Omental fat pad (tissue), 4 donors: ENCODE data around the gene NRCAM. TPM values are rescaled to one million over a fixed set of nuclear protein-coding genes. Genes with fewer than 3 reads are reported as not detected.

Source experiments
- ATAC-seq: fragments of 150-250 bp; one replicate; pipeline ENCODE4 v1.9.1; 2016; ENCODE audit warnings: mild to moderate bottlenecking, moderate library complexity; ENCODE audit not compliant: low FRiP score
- DNase-seq: peaks from one replicate; pipeline ENCODE4 v3.0.0-alpha.2; 2019; ENCODE audit warnings: low spot score
- total RNA-seq, 4 donors: library from RNA; depleted of rRNA; stranded (reverse); fragments of >200 nt; gene quantifications; one replicate each; pipeline ENCODE4 v1.1.0, GENCODE V29; 2016
- TF ChIP-seq, protein P1 (sequence below), 3 donors: fragments of 450-650 bp; IDR thresholded peaks; one replicate each; pipeline ENCODE4 v1.5.1; 2016 to 2017; ENCODE audit warnings: antibody characterized with exemption in 3 of 3, mild to moderate bottlenecking in 3 of 3, moderate library complexity in 2 of 3

Gene NRCAM
- total RNA-seq, 4 donors from 2014 or later, result 1.9 to 6.5 (median 4.6) TPM

DNA sequence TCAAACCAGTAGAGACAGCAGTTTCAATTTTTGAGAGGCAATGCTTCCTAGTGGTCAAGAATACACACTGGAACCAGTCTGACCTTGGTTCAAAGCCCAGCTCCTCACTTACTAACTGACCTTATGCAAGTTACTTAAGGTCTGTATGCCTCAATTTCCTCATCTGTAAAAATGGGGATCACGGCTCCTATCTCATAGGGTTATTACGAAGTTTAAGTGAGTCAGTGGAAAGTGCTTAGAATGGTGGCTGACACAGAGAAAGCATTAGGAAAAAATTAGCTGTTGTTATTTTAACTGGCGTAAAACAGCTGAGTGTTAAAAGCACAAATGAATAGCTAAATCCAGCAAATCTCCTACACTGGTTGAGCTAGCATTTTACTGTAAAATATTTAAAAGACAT lies 163.7 kb downstream of the NRCAM start:
- TF ChIP-seq, protein P1, sequence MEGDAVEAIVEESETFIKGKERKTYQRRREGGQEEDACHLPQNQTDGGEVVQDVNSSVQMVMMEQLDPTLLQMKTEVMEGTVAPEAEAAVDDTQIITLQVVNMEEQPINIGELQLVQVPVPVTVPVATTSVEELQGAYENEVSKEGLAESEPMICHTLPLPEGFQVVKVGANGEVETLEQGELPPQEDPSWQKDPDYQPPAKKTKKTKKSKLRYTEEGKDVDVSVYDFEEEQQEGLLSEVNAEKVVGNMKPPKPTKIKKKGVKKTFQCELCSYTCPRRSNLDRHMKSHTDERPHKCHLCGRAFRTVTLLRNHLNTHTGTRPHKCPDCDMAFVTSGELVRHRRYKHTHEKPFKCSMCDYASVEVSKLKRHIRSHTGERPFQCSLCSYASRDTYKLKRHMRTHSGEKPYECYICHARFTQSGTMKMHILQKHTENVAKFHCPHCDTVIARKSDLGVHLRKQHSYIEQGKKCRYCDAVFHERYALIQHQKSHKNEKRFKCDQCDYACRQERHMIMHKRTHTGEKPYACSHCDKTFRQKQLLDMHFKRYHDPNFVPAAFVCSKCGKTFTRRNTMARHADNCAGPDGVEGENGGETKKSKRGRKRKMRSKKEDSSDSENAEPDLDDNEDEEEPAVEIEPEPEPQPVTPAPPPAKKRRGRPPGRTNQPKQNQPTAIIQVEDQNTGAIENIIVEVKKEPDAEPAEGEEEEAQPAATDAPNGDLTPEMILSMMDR (IDR thresholded peaks at IDR 0.05), result no peak
- ATAC-seq (no peak), DNase-seq (no peak)

DNA sequence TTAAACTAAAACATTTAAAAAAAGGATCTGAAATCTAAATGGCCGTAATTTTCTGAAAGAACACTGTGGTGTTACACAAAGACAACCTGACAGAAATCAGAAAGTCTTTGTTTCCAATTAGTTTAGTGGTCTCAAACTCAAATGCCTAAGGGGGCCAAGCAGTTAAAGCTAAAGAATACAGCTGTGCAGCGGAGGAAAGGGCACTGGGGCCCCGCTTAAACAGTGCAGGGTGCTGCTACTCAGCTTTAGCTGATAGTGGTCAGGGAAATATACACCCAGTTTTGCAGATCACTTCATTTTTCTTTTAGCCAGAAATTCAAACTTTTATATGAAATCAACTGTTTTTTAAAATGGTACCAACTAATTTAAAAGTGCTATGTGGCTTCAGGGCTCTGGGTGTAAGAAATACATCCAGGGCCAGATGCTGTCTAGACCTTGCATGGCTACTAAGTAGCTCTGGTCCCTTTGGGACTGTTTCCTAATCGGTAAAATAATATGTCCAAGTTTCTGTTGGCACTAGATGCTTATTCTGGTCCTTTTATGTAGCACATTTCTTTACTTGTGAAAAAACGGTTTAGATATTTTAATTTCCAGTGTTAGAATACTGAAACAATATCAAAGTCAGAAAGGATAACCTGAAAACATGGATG lies 164.3 kb downstream of the NRCAM start:
- no peak for DNase-seq
- no peak for ATAC-seq
- TF ChIP-seq, protein P1 (IDR thresholded peaks at IDR 0.05), result no peak

DNA sequence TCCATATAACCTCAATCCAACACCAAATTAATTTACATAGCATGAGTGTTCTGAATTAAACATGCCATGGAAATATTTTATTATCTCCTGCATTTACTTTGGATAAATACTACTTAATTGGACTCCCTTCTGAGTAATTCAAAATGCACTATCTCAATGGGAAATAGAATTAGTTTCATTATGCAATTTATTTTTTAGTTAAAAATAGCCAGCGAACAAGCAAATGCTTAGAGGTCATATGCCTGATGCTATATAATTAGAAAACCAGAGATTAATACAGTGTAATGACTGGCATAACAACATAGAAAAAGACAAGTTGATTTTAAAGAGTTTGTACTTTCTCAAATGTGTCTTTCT lies 165.1 kb downstream of the NRCAM start:
- ATAC-seq (no peak), DNase-seq (no peak)
- TF ChIP-seq, protein P1 (IDR thresholded peaks at IDR 0.05), result no peak

DNA sequence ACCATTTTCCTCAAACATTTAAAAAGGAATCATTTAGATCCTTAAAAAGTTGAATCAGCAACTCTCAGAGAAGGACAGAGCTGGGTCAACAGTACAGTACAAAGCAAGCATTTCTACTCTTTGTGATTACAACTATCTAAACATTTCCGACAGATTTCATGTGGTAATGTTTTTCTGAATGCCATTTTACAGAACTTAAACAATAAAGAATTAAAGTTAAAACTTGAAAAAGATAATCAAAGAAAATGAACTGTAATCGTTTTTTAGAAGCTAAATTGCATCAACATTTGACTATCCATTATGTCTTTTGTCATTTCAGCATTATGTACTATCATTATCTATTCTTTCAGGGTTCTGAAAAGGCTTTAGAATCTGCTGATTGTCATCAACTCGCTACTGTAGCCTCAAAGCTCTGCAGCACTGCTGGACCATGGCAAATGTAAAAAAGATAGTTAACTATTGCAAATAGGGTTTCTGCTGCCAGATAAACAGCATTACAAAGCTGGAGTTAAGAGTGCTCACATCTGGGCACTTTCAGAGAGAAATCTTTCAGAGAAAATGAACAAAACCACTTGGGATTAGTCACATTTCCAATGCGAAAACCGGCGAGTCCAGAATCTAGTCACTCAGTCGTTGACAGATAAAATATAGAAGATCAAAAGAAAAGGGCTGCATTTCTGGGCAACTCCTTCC lies 165.6 kb downstream of the NRCAM start:
- no peak for DNase-seq
- TF ChIP-seq, protein P1 (IDR thresholded peaks at IDR 0.05), result no peak
- ATAC-seq, result no peak

DNA sequence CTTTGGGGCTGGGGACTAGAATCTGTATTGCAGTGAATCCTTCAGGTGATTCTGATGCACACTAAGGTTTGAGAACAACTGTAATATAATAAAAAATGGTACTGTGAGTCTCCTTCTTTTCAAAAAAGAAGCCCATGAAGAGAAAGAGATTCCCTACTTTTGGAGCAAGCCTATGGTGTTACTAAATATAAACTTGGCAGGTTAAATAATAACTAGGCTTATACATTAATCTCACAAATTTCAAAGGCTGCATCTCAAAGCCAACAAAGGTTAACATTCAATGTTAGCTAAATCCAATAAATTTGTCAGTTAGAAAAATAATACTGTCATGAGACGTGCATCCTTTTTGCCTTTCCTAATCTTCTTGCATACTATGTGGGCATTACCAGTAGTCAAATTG lies 166.4 kb downstream of the NRCAM start:
- no peak for DNase-seq

DNA sequence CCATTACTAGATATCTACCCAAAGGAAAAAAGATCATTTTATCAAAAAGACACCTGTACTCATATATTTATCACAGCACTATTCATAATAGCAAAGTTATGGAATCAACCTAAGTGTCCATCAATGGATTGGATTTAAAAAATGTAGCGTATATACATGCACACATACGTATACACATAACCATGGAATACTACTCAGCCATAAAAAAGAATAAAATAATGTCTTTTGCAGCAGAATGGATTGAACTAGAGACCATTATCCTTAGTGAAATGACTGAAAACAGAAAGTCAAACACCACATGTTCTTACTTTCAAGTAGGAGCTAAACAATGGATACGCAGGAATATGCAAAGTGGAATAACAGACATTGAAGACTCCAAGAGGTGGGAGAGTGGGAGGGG lies 168.4 kb downstream of the NRCAM start:
- no peak for DNase-seq
- no peak for ATAC-seq
- TF ChIP-seq, protein P1 (IDR thresholded peaks at IDR 0.05), result no peak

More for the DNA sequence above, 166.4 kb downstream of the NRCAM start:
- ATAC-seq, result no peak
- TF ChIP-seq, protein P1 (IDR thresholded peaks at IDR 0.05), result no peak
